Esophagus squamous epithelium (tissue), 4 donors: Measurements from ENCODE around the gene MAP7D3.

Experiments used
- POLR2A ChIP-seq, 4 donors: fragments of 450-650 bp; IDR thresholded peaks; one replicate each; pipeline ENCODE4 v1.6.1; 2017; ENCODE audit warnings: antibody characterized with exemption in 4 of 4, mild to moderate bottlenecking in 4 of 4, moderate library complexity in 3 of 4
- TF ChIP-seq, protein P1 (sequence below), 6 experiments: fragments of 450-650 bp in 4 of 6; fragments of 200-600 bp in 2 of 6; sonication (generic) in 2 of 6; IDR thresholded peaks; one replicate each; pipeline ENCODE4 v1.5.1; 2016 to 2019; ENCODE audit warnings: antibody characterized with exemption in 6 of 6, mild to moderate bottlenecking in 4 of 6, moderate library complexity in 4 of 6

DNA sequence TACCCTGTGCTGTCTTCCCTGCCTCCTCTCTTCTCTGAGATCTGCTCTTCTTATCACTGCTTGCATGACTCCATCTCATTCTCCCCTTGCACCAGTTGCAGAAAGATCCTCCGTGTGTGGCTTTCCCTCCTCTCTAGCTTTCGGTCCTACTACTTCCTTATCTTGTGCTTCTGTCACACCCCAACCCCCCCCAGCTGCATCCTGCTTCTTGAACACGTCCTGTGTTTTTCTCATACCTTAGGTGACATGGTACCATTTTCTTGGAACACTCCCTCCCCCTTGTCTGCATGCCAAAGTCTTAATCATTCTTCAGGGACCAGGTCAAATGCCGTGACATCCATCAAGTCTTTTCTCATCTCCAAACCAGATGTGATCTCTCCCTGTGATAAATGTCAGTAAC is 57.4 kb downstream of the MAP7D3 start:
- TF ChIP-seq, protein P1, sequence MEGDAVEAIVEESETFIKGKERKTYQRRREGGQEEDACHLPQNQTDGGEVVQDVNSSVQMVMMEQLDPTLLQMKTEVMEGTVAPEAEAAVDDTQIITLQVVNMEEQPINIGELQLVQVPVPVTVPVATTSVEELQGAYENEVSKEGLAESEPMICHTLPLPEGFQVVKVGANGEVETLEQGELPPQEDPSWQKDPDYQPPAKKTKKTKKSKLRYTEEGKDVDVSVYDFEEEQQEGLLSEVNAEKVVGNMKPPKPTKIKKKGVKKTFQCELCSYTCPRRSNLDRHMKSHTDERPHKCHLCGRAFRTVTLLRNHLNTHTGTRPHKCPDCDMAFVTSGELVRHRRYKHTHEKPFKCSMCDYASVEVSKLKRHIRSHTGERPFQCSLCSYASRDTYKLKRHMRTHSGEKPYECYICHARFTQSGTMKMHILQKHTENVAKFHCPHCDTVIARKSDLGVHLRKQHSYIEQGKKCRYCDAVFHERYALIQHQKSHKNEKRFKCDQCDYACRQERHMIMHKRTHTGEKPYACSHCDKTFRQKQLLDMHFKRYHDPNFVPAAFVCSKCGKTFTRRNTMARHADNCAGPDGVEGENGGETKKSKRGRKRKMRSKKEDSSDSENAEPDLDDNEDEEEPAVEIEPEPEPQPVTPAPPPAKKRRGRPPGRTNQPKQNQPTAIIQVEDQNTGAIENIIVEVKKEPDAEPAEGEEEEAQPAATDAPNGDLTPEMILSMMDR (IDR thresholded peaks at IDR 0.05), result no peak
- no peak for TF ChIP-seq POLR2A (IDR thresholded peaks at IDR 0.05)
